HepG2 (cell line): Measurements from ENCODE around the gene HEATR1. TPM values are rescaled to one million over a fixed set of nuclear protein-coding genes. Genes with fewer than 3 reads are reported as not detected.

Experiments
- GATAD1 ChIP-seq: IDR thresholded peaks from 2 replicates; pipeline ENCODE4 v1.6.1; 2016; ENCODE audit warnings: missing genetic modification reagents, missing compliant biosample characterization
- GMEB1 ChIP-seq: sonication (generic); formaldehyde crosslinking; IDR thresholded peaks from 2 replicates; pipeline ENCODE4 v1.5.1; 2020; ENCODE audit warnings: missing genetic modification reagents, mild to moderate bottlenecking, borderline replicate concordance
- GRHL1 ChIP-seq: sonication (generic); formaldehyde crosslinking; conservative IDR thresholded peaks from 2 replicates; pipeline ENCODE4 v1.8.0; 2022; ENCODE audit warnings: missing genetic modification reagents
- KDM1A ChIP-seq: IDR thresholded peaks from 2 replicates; pipeline ENCODE4 v1.6.1; 2016; ENCODE audit warnings: missing compliant biosample characterization
- MNT ChIP-seq: fragments of 450-650 bp; IDR thresholded peaks from 2 replicates; pipeline ENCODE4 v1.6.1; 2016
- POLR2AphosphoS5 ChIP-seq: IDR thresholded peaks from 2 replicates; pipeline ENCODE4 v1.6.1; 2012; ENCODE audit warnings: low read depth, low read length
- RARG ChIP-seq: sonication (generic); formaldehyde crosslinking; IDR thresholded peaks from 2 replicates; pipeline ENCODE4 v1.4.0; 2020; ENCODE audit warnings: low read depth, mild to moderate bottlenecking, missing genetic modification reagents
- SP140L ChIP-seq: sonication (generic); formaldehyde crosslinking; IDR thresholded peaks from 2 replicates; pipeline ENCODE4 v1.4.0; 2020; ENCODE audit warnings: missing genetic modification reagents, borderline replicate concordance
- THAP7 ChIP-seq: sonication (generic); formaldehyde crosslinking; IDR thresholded peaks from 2 replicates; pipeline ENCODE4 v1.8.1; 2023; ENCODE audit warnings: mild to moderate bottlenecking, missing genetic modification reagents
- TMF1 ChIP-seq: sonication (generic); formaldehyde crosslinking; IDR thresholded peaks from 2 replicates; pipeline ENCODE4 v1.8.1; 2022; ENCODE audit warnings: low read depth, missing genetic modification reagents
- TOPORS ChIP-seq: sonication (generic); formaldehyde crosslinking; IDR thresholded peaks from 2 replicates; pipeline ENCODE4 v1.8.0; 2023; ENCODE audit warnings: mild to moderate bottlenecking, missing genetic modification reagents
- ZBTB21 ChIP-seq: sonication (generic); formaldehyde crosslinking; IDR thresholded peaks from 2 replicates; pipeline ENCODE4 v1.4.0; 2020; ENCODE audit warnings: missing genetic modification reagents
- ZBTB43 ChIP-seq: sonication (generic); formaldehyde crosslinking; conservative IDR thresholded peaks from 2 replicates; pipeline ENCODE4 v1.4.0; 2020; ENCODE audit warnings: missing genetic modification reagents
- ZFP1 ChIP-seq: IDR thresholded peaks from 2 replicates; pipeline ENCODE4 v1.6.1; 2016
- ZFP82 ChIP-seq: sonication (generic); formaldehyde crosslinking; IDR thresholded peaks from 2 replicates; pipeline ENCODE4 v1.5.1; 2020; ENCODE audit warnings: mild to moderate bottlenecking, missing genetic modification reagents, borderline replicate concordance
- ZNF205 ChIP-seq: IDR thresholded peaks from 2 replicates; pipeline ENCODE4 v1.6.1; 2018; ENCODE audit warnings: missing biosample characterization, missing genetic modification reagents
- ZNF260 ChIP-seq: sonication (generic); formaldehyde crosslinking; IDR thresholded peaks from 2 replicates; pipeline ENCODE4 v1.4.0; 2020; ENCODE audit warnings: missing genetic modification reagents, low read depth, mild to moderate bottlenecking, borderline replicate concordance
- ZNF652 ChIP-seq: IDR thresholded peaks from 2 replicates; pipeline ENCODE4 v1.6.1; 2016; ENCODE audit warnings: low read depth, borderline replicate concordance
- ZNF737 ChIP-seq: sonication (generic); formaldehyde crosslinking; IDR thresholded peaks from 2 replicates; pipeline ENCODE4 v1.5.0; 2020; ENCODE audit warnings: missing genetic modification reagents, mild to moderate bottlenecking, borderline replicate concordance
- ZNF816 ChIP-seq: sonication (generic); formaldehyde crosslinking; IDR thresholded peaks from 2 replicates; pipeline ENCODE4 v1.8.0; 2022; ENCODE audit warnings: missing genetic modification reagents, mild to moderate bottlenecking, borderline replicate concordance
- ZNF850 ChIP-seq: sonication (generic); formaldehyde crosslinking; conservative IDR thresholded peaks from 2 replicates; pipeline ENCODE4 v1.9.0; 2021; ENCODE audit warnings: mild to moderate bottlenecking, missing genetic modification reagents
- ZNF879 ChIP-seq: sonication (generic); formaldehyde crosslinking; IDR thresholded peaks from 2 replicates; pipeline ENCODE4 v1.8.1; 2023; ENCODE audit warnings: missing genetic modification reagents
- ZSCAN22 ChIP-seq: sonication (generic); formaldehyde crosslinking; IDR thresholded peaks from 2 replicates; pipeline ENCODE4 v1.4.0; 2020; ENCODE audit warnings: mild to moderate bottlenecking, missing genetic modification reagents
- polyA plus RNA-seq, 8 experiments: library from polyadenylated mRNA; depleted of rRNA in 3 of 8; stranded (reverse) in 7 of 8; unstranded in 1 of 8; fragments of >200 nt; fragmentation: Illumina TruSeq in 4 of 8; extraction: Trizol in 4 of 8; gene quantifications; 2 replicates each; pipeline versions ENCODE4 v1.2.1 to v1.2.3, GENCODE V29; 2011 to 2016; ENCODE audit warnings: low read depth in 4 of 8, missing spikeins in 1 of 8, mixed read lengths in 1 of 8; ENCODE audit not compliant: insufficient read depth in 1 of 8
- total RNA-seq, 5 experiments: library from RNA; depleted of rRNA; stranded (reverse); fragments of >200 nt; fragmentation: Illumina TruSeq; extraction: Trizol; gene quantifications; 2 replicates each; pipeline ENCODE4 v1.2.3, GENCODE V29; 2016; ENCODE audit warnings: low read depth in 1 of 5

Gene HEATR1
- total and polyA plus RNA-seq, 2 of the 13 experiments (the other 11 are each of a cell fraction or from before 2014, with no cell fraction given), result 10.2 to 45.8 TPM

- TF ChIP-seq MNT, result no peak
- peak; percentile 13; the same call in 1 of the 2 replicates for TF ChIP-seq ZNF652
- no peak; the same call in 1 of the 2 replicates for TF ChIP-seq GMEB1 (CRISPR knock-in tag)
- no peak for TF ChIP-seq SP140L (CRISPR knock-in tag)
- TF ChIP-seq ZNF205 (CRISPR knock-in tag), result no peak
- no peak for TF ChIP-seq ZBTB21 (CRISPR knock-in tag)
- no peak for TF ChIP-seq RARG (CRISPR knock-in tag)
- 0 out of 2 replicates have a peak, but pooled peaks have one; percentile 63 for TF ChIP-seq ZNF737 (CRISPR knock-in tag)
- no peak for TF ChIP-seq KDM1A
- TF ChIP-seq POLR2AphosphoS5, result peak; percentile 92
- no peak for TF ChIP-seq ZFP82 (CRISPR knock-in tag)
- TF ChIP-seq THAP7 (CRISPR knock-in tag), result no peak
- no peak for TF ChIP-seq ZFP1 (CRISPR knock-in tag)
- TF ChIP-seq ZNF816 (CRISPR knock-in tag), result no peak
- TF ChIP-seq ZNF850 (CRISPR knock-in tag), result no peak; the same call in 1 of the 2 replicates
- peak; percentile 84 for TF ChIP-seq GATAD1 (CRISPR knock-in tag)
- peak; percentile 82; the same call in 1 of the 2 replicates for TF ChIP-seq ZNF879 (CRISPR knock-in tag)
- no peak for TF ChIP-seq ZNF260 (CRISPR knock-in tag)
- peak; percentile 38; the same call in 1 of the 2 replicates for TF ChIP-seq TMF1 (CRISPR knock-in tag)
- TF ChIP-seq GRHL1 (CRISPR knock-in tag), result no peak
- TF ChIP-seq ZSCAN22 (CRISPR knock-in tag), result no peak
- TF ChIP-seq TOPORS (CRISPR knock-in tag), result no peak
- TF ChIP-seq ZBTB43 (CRISPR knock-in tag), result no peak
These were observed 80.0 kb downstream of the HEATR1 start (continued) for GRCh38 chr1:236524142-236524894.
